Peyer's patch (tissue), 4 donors: ENCODE results near the gene COMTD1. TPM values are rescaled to one million over a fixed set of nuclear protein-coding genes. Genes with fewer than 3 reads are reported as not detected.
"Not testable (repeated sequence)": the region's sequence is repeated elsewhere in the genome, so short reads cannot be mapped to it uniquely, and the experiment has no call there.

ENCODE experiments used
- DNase-seq, 3 donors: peaks; one replicate each; pipeline ENCODE4 v3.0.0-alpha.2; 2017 to 2019
- H3K27ac ChIP-seq, 4 donors: fragments of 200-600 bp; sonication (generic); one replicate each; pipeline ENCODE4 v1.5.1; 2016 to 2019
- H3K27me3 ChIP-seq, 2 donors: fragments of 200-600 bp; sonication (generic); one replicate each; pipeline ENCODE4 v1.5.1; 2019
- H3K36me3 ChIP-seq, 3 donors: fragments of 200-600 bp; sonication (generic); one replicate each; pipeline ENCODE4 v1.5.1; 2016 to 2019
- H3K4me1 ChIP-seq, 4 donors: fragments of 200-600 bp; sonication (generic); one replicate each; pipeline ENCODE4 v1.5.1; 2016 to 2019
- H3K4me3 ChIP-seq, 4 donors: fragments of 200-600 bp; sonication (generic); 1 replicate in 3 of 4; 2 replicates in 1 of 4; pipeline ENCODE4 v1.5.1; 2016 to 2019; ENCODE audit warnings: mild to moderate bottlenecking in 1 of 4
- H3K9me3 ChIP-seq, 4 donors: fragments of 200-600 bp; sonication (generic); one replicate each; pipeline ENCODE4 v1.5.1; 2016 to 2019; ENCODE audit warnings: mild to moderate bottlenecking in 1 of 4
- CTCF ChIP-seq, 6 experiments: fragments of 450-650 bp in 4 of 6; fragments of 200-600 bp in 2 of 6; sonication (generic) in 1 of 6; IDR thresholded peaks; one replicate each; pipeline ENCODE4 v1.5.1; 2017 to 2019; ENCODE audit warnings: antibody characterized with exemption in 6 of 6, mild to moderate bottlenecking in 3 of 6, moderate library complexity in 1 of 6
- POLR2A ChIP-seq, 2 donors: fragments of 450-650 bp; IDR thresholded peaks; one replicate each; pipeline ENCODE4 v1.5.1; 2017; ENCODE audit warnings: antibody characterized with exemption in 2 of 2, mild to moderate bottlenecking in 2 of 2, moderate library complexity in 2 of 2
- total RNA-seq, 4 donors: library from RNA; depleted of rRNA; stranded (reverse); fragments of >200 nt; gene quantifications; one replicate each; pipeline ENCODE4 v1.1.0, GENCODE V29; 2016

COMTD1 gene
- total RNA-seq, 4 donors from 2014 or later = 86.6 to 205 (median 147) TPM

GRCh38 chr10:75195035-75195763 lies 40.6 kb downstream of the COMTD1 start:
- Histone ChIP-seq H3K4me3 (no peak overlapping the region), H3K36me3 (no peaks in the 10 kb centered on the region), H3K9me3 (no peaks in the 10 kb centered on the region), H3K27ac (peak overlapping the region in 1 of 4 donors; percentile 25), H3K27me3 (no peaks in the 10 kb centered on the region), H3K4me1 (peaks cover 0 to 22% (median 0%) of the 10 kb centered on the region in 4 donors)
- TF ChIP-seq CTCF (IDR thresholded peaks at IDR 0.05) = no peak
- TF ChIP-seq POLR2A (IDR thresholded peaks at IDR 0.05) = no peak
- peak in 1 of 3 donors; percentile 24 for DNase-seq

- peaks cover 0 to 22% (median 0%) of the 10 kb centered on the region in 4 donors for H3K4me1 ChIP-seq
- H3K27me3 ChIP-seq, H3K36me3 ChIP-seq, DNase-seq, H3K9me3 ChIP-seq, H3K4me3 ChIP-seq: not testable (repeated sequence)
- H3K27ac ChIP-seq = peak overlapping the region in 2 of 4 donors; percentile 41 to 48
These were observed 41.1 kb downstream of the COMTD1 start for GRCh38 chr10:75194625-75195024.

- peak overlapping the region; percentile 14 to 67 (median 41) for H3K27ac ChIP-seq
- H3K36me3 ChIP-seq = no peaks in the 10 kb centered on the region
- H3K4me1 ChIP-seq = peaks cover 0 to 25% (median 0%) of the 10 kb centered on the region in 4 donors
- no peaks in the 10 kb centered on the region for H3K27me3 ChIP-seq
- H3K9me3 ChIP-seq = no peaks in the 10 kb centered on the region
- no peak for TF ChIP-seq POLR2A (IDR thresholded peaks at IDR 0.05)
- TF ChIP-seq CTCF (IDR thresholded peaks at IDR 0.05) = peak in 1 of 6 experiments; percentile 19
- DNase-seq = peak in 2 of 3 donors; percentile 71 to 78
- no peak overlapping the region for H3K4me3 ChIP-seq
These were observed 43.8 kb downstream of the COMTD1 start for GRCh38 chr10:75191821-75192568.

GRCh38 chr10:75189266-75190096 lies 46.3 kb downstream of the COMTD1 start:
- no peaks in the 10 kb centered on the region for H3K36me3 ChIP-seq
- no peaks in the 10 kb centered on the region for H3K9me3 ChIP-seq
- peaks cover 0 to 32% (median 0%) of the 10 kb centered on the region in 4 donors for H3K4me1 ChIP-seq
- DNase-seq = peak in 1 of 3 donors; percentile 38
- H3K27ac ChIP-seq = no peak overlapping the region
- no peaks in the 10 kb centered on the region for H3K27me3 ChIP-seq
- TF ChIP-seq CTCF (IDR thresholded peaks at IDR 0.05) (no peak), POLR2A (IDR thresholded peaks at IDR 0.05) (no peak)
- no peak overlapping the region for H3K4me3 ChIP-seq

- H3K4me1 ChIP-seq = peaks cover 0 to 32% (median 0%) of the 10 kb centered on the region in 4 donors
- not testable (repeated sequence) for H3K9me3 ChIP-seq, H3K4me3 ChIP-seq, H3K27me3 ChIP-seq, H3K36me3 ChIP-seq
- DNase-seq = peak in 1 of 3 donors; percentile 37
- peak overlapping the region in 1 of 4 donors; percentile 41 for H3K27ac ChIP-seq
These were observed 47.2 kb downstream of the COMTD1 start for GRCh38 chr10:75188522-75188921.

- peaks cover 0 to 28% (median 0%) of the 10 kb centered on the region in 4 donors for H3K4me1 ChIP-seq
- peak; percentile 37 to 80 (median 59) for DNase-seq
- TF ChIP-seq POLR2A (IDR thresholded peaks at IDR 0.05) (no peak), CTCF (IDR thresholded peaks at IDR 0.05) (peak; percentile 25 to 89 (median 78))
- H3K4me3 ChIP-seq = no peak overlapping the region
- H3K27me3 ChIP-seq = no peaks in the 10 kb centered on the region
- peak overlapping the region in 1 of 4 donors; percentile 41 for H3K27ac ChIP-seq
- no peaks in the 10 kb centered on the region for H3K36me3 ChIP-seq
- H3K9me3 ChIP-seq = no peaks in the 10 kb centered on the region
These were observed 47.8 kb downstream of the COMTD1 start for GRCh38 chr10:75187961-75188426.
